Activated naive CD4-positive, alpha-beta T cell (primary cell): ENCODE measurements around the gene METTL6.
"Not testable (repeated sequence)": the region's sequence is repeated elsewhere in the genome, so short reads cannot be mapped to it uniquely, and the experiment has no call there.

Experiments
- DNase-seq, 4 experiments: peaks; one replicate each; lab custom pipeline; 2025; lab: John Stamatoyannopoulos, UW

METTL6 gene

GRCh38 chr3:15404767-15405166 is 22.6 kb downstream of the METTL6 start:
- DNase-seq: no peak

DNA sequence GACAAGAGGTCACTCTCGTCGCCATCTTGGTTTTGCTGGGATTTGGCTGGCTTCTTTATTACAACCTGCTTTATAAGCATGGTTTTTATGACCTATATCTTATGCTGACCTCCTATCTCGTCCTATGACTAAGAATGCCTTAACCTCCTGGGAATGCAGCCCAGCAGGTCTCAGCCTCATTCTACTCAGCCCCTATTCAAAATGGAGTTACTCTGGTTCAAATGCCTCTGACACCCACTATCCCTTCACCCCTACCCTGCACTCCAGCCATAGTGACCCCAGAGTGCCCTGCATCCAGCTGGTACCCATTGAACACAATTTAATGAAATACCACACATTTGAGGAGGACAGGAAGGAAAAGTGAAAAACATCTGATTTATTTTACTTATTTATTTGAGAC is 23.4 kb downstream of the METTL6 start:
- no peak for DNase-seq

- DNase-seq: no peak
Measured at GRCh38 chr3:15403495-15403894, 23.8 kb downstream of the METTL6 start.

DNA sequence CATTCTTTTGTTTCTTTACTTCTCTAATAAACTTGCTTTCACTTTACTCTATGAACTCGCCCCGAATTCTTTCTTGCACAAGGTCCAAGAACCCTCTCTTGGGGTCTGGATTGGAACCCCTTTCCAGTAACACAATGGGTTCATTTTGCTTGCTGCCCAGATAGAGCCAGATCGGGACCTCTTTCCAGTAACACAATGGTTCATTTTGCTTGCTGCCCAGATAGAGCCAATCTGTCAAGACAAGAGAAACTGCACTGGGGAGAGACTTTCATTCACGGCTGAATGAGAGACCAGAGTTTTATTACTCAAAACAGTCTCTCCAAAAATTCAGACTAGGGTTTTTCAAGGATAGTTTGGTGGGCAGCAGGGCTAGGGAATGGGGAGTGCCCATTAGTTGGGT is 25.4 kb downstream of the METTL6 start:
- DNase-seq: no peak

GRCh38 chr3:15399970-15400369 is 27.4 kb downstream of the METTL6 start:
- no peak for DNase-seq

GRCh38 chr3:15398731-15399133 is 28.6 kb downstream of the METTL6 start:
- DNase-seq: not testable (repeated sequence)

- DNase-seq: not testable (repeated sequence)
Measured at GRCh38 chr3:15393252-15393651, 34.1 kb downstream of the METTL6 start.

GRCh38 chr3:15391007-15391406 is 36.3 kb downstream of the METTL6 start:
- DNase-seq: no peak

GRCh38 chr3:15390460-15390859 is 36.9 kb downstream of the METTL6 start:
- DNase-seq: no peak

DNA sequence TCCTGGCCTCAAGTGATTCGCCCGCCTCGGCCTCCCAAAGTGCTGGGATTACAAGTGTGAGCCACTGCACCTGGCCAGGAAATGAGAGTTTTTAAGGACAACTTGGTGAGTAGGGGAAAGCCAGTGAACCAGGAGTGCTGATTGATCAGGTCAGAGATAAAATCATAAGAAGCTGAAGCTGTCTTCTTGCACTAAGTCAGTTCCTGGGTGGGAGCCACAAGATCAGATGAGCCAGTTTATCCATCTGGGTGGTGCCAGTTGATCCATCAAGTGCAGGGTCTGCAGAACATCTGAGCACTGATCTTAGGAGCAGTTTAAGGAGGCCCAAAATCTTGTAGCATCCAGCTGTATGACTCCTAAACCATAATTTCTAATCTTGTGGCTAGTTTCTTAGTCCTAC is 39.0 kb downstream of the METTL6 start:
- DNase-seq: not testable (repeated sequence)

GRCh38 chr3:15387735-15388134 is 39.6 kb downstream of the METTL6 start:
- no peak for DNase-seq

- no peak for DNase-seq
Measured at GRCh38 chr3:15387171-15387581, 40.2 kb downstream of the METTL6 start.

DNA sequence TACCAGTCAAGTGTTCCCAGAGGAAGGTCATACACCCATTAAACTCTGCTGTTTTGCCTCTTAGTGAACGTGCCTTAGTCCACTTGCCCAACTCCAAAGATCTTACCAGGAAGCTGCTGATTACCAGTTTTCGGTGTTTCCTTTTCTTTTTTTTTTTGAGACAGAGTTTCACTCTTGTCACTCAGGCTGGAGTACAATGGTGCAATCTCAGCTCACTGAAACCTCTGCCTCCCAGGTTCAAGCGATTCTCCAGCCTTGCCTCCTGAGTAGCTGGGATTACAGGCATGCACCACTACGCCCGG is 40.7 kb downstream of the METTL6 start:
- DNase-seq: not testable (repeated sequence)

DNA sequence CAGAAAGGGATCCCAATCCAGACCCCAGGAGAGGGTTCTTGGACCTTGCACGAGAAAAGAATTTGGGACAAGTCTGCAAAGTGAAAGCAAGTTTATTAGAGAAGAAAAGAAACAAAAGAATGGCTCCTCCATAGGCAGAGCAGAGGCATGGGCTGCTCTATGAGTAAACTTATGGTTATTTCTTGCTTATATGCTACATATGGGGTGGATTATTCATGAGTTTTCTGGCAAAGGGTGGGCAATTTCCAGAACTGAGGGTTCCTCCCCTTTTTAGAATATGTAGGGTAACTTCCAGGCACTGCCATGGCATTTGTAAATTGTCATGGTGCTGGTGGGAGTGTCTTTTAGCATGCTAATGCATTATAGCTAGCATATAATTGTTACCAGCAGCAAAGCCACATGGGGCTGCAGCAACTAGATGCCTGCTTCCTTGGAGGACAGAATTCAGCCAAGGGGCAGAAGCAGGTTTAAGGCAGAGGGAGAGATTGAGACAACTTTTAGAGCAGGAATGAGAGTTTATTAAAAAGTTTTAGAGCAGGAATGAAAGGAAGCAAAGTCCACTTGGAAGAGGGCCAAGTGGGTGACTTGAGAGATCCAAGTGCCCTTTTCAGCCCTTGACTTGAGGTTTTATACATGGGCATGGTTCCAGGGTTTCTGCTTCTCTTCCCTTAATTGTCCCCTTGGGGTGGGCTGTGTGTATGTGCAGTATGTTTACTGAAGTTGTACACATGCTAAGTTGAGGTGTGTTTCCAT is 41.3 kb downstream of the METTL6 start:
- no peak for DNase-seq

- DNase-seq: not testable (repeated sequence)
Measured at GRCh38 chr3:15385238-15385695, 42.1 kb downstream of the METTL6 start.

- DNase-seq: no peak
Measured at GRCh38 chr3:15384510-15385237, 42.7 kb downstream of the METTL6 start.

DNA sequence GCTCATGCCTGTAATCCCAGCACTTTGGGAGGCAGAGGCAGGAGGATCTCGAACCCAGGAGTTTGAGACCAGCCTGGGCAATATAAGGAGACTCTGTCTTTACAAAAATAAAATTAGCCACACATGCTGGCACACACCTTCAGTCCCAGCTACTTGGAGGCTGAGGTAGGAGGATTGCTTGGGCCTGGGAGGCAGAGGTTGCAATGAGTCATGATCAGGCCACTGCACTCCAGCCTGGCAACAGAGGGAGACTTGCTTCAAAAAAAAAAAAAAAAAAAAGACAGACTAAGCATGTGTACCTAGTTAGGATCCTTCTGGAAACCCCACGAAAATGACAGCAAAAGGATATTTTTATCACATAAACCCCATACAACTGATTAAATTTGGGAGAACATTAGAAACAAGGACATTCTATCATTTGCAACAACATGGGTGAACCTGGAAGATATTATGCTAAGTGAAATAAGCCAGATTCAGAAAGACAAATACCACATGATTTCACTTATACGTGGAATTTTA is 44.9 kb downstream of the METTL6 start:
- DNase-seq: no peak

DNA sequence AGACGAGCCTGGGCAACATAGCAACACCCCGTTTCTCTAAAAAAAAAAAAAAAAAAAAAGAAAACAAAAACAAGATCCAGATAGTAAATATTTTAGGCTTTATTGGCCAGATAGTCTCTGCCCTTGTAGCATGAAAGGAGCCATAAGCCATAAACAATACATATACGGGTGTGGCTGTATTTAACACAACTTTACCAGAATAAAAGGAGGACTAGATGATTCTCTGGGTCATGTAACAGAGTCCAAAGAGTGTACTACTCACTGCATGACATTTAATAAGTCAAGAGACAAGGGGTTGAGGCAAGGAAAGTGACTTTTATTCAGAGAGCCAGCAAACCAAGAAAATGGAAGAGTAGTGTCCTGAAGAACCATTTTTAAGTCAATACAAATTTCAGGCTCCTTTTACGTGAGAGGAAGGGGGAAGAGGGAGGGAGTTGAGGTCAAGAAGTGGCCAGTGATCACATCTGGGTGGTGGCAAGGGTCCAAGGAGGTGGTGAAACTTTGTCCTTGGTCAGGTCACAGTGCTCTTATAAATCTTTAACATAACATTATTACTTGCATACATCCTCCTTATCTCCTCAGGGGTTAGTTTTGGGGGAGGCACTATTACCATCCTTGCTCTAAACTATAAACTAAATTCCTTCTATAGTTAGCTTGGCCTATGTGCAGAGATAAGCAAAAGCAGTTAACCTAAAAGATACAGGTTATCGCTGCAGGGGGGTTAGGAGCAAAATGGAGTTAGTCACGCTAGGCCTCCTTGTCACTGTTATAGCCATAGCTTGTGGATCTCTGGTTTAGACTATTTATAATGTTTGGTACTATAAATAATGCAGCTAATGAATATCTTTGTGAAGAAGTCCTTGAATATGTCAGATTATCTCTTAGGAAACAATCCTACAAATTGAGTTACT is 46.1 kb downstream of the METTL6 start:
- DNase-seq: no peak

DNA sequence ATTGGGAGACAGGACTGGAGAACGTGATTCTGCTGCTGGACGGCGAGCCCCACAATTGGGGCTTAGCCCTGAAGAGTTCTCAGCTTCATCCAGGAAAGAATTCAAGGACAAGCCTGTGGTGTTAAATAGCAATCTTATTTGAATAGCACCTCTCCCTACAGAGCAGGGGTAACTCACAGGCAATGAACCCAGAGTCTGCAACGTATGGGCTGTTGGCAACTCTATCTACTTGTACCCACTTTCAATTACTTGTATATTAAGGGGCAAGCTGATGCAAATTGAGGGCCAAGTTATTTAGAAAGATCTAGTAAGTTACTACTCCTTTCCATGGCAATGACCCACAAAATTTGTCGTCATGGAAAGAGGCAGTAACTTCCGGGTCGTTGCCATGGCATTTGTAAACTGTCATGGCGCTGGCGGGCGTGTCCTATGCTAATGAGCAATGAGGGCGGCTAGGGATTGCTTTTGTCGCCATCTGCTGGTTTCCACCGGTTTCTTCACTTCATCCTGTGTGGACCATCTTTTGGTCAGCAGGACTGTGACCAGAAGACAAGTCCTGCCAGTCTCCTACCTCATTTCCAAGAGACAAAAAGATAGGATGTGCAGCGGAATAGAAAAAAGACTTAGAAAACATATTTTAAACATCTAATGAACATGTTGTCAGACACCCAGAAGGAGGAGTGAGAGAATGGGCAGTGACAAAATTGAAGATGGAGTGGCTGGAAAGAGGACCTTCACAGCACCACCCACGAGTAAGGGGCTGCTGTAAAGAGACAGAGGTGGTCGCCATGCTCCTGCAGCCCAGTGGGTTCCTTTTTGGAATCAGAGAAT is 49.2 kb downstream of the METTL6 start:
- peak; percentile 70 to 89 (median 82) for DNase-seq

DNA sequence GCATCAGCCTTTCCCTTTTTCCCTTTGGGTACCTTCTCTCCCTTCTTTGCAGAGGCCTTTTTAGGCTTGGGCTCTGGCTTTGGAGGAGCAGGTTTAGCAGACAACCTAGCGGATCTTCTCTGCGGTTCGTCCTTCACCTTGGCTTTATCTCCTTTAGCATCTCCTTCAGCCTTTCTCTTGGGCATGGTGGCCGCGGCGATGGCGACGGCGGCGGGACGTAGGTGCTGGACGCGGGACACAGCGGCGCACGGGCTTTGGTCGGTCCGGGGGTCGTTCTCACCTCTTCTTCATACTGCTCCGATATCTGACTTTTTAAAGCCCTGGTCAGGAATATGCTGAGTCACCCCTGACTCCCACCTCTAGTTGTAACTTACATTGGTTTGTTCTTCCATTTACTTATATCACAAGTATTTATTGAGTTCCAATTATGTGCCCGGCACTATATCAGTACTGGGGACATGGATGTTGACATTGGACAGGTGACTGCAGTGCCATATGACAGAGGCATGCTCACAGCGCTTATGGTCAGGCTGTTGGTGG is 51.8 kb downstream of the METTL6 start:
- no peak for DNase-seq

- DNase-seq: no peak
Measured at GRCh38 chr3:15372918-15373317, 54.4 kb downstream of the METTL6 start.
